Osteoblast (primary cell): ENCODE results near the gene ANTXRL. TPM values are rescaled to one million over a fixed set of nuclear protein-coding genes. Genes with fewer than 3 reads are reported as not detected.
"Not testable (repeated sequence)": the region's sequence is repeated elsewhere in the genome, so short reads cannot be mapped to it uniquely, and the experiment has no call there.

Experiments
- DNase-seq: peaks from one replicate; pipeline ENCODE4 v3.0.0; 2011; ENCODE audit warnings: low spot score, mixed read lengths; ENCODE audit not compliant: insufficient read length; ENCODE audit errors: missing footprints
- H2AFZ ChIP-seq: 2 replicates; pipeline ENCODE4 v1.6.0; 2011; ENCODE audit warnings: mild to moderate bottlenecking, low read length
- H3K27ac ChIP-seq: 2 replicates; pipeline ENCODE4 v1.5.1; 2011; ENCODE audit warnings: mild to moderate bottlenecking, low read depth, low read length, moderate library complexity
- H3K27me3 ChIP-seq: 2 replicates; pipeline ENCODE4 v1.6.0; 2012; ENCODE audit warnings: mild to moderate bottlenecking, control low read depth, inconsistent platforms, low read length, moderate library complexity; ENCODE audit not compliant: insufficient read depth
- H3K36me3 ChIP-seq: 2 replicates; pipeline ENCODE4 v1.5.1; 2011; ENCODE audit warnings: mild to moderate bottlenecking, low read length, control low read depth, moderate library complexity; ENCODE audit not compliant: insufficient read depth
- H3K4me1 ChIP-seq: 2 replicates; pipeline ENCODE4 v1.5.1; 2011; ENCODE audit warnings: mild to moderate bottlenecking, low read length, control low read depth, moderate library complexity; ENCODE audit not compliant: insufficient read depth
- H3K4me2 ChIP-seq: 2 replicates; pipeline ENCODE4 v1.6.0; 2011; ENCODE audit warnings: mild to moderate bottlenecking, low read length; ENCODE audit not compliant: insufficient read depth
- H3K4me3 ChIP-seq: fragments of 200-600 bp; sonication (generic); 3 replicates; pipeline ENCODE4 v1.5.1; 2012; ENCODE audit warnings: mild to moderate bottlenecking, low read length, inconsistent platforms; ENCODE audit not compliant: insufficient read depth
- H3K79me2 ChIP-seq: 2 replicates; pipeline ENCODE4 v1.6.0; 2012; ENCODE audit warnings: mild to moderate bottlenecking, low read length, control low read depth, inconsistent platforms; ENCODE audit not compliant: insufficient read depth
- H3K9me3 ChIP-seq: 2 replicates; pipeline ENCODE4 v1.5.1; 2011; ENCODE audit warnings: low read depth, low read length, control low read depth
- H4K20me1 ChIP-seq: 2 replicates; pipeline ENCODE4 v1.6.0; 2012; ENCODE audit warnings: mild to moderate bottlenecking, low read length, control low read depth; ENCODE audit not compliant: insufficient read depth
- total RNA-seq: library from RNA; depleted of rRNA; stranded (reverse); fragments of >200 nt; gene quantifications from 2 replicates; pipeline ENCODE4 v1.2.3, GENCODE V29; 2012
- TF ChIP-seq, protein P1 (sequence below): IDR thresholded peaks from 2 replicates; pipeline ENCODE4 v1.5.1; 2011; ENCODE audit warnings: mild to moderate bottlenecking, low read depth, low read length, moderate library complexity; ENCODE audit errors: extremely low read depth

Gene ANTXRL
- total RNA-seq, 1 donor = not detected

DNA sequence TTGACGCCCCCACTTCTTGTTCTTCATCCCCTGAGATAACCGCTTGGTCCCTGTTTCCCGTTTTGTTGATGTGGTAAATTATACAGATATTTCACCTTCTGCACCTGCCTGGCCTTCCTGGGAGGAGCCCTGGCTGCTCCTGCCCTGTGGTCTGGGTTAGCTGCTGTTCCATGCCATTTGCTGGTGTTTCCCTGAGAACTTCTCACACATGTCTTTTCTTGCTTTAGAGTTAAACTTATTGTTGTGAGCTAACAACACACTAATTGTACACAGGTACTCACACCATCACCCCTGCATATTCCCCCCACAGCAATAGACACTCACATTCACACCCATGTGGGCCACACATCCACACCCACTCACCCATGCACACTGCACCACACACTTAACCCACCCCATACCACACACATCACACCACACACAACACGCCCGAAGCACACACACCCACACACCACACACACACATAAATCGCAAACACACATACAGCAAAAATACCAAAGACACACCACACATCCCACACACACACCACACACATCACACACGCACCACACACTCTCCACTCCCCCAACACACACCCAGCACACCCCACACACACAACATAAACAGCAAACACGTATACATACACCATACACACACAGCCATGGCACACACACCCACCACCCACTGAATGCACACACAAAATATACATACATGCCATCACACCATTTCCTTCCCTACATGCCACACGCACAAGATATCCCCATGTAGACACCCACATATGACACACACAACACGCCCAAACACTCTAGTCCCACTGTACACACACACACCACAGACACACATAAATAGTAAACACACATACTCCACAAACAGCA is 19.4 kb upstream of the ANTXRL start:
- Histone ChIP-seq H3K4me3 (no peak overlapping the region), H3K27me3 (no peaks in the 10 kb centered on the region), H4K20me1 (no peaks in the 10 kb centered on the region), H3K36me3 (no peaks in the 10 kb centered on the region), H3K9me3 (no peaks in the 10 kb centered on the region), H3K27ac (no peak overlapping the region), H2AFZ (no peak overlapping the region), H3K4me2 (no peak overlapping the region), H3K79me2 (no peaks in the 10 kb centered on the region), H3K4me1 (no peaks in the 10 kb centered on the region)
- TF ChIP-seq, protein P1, sequence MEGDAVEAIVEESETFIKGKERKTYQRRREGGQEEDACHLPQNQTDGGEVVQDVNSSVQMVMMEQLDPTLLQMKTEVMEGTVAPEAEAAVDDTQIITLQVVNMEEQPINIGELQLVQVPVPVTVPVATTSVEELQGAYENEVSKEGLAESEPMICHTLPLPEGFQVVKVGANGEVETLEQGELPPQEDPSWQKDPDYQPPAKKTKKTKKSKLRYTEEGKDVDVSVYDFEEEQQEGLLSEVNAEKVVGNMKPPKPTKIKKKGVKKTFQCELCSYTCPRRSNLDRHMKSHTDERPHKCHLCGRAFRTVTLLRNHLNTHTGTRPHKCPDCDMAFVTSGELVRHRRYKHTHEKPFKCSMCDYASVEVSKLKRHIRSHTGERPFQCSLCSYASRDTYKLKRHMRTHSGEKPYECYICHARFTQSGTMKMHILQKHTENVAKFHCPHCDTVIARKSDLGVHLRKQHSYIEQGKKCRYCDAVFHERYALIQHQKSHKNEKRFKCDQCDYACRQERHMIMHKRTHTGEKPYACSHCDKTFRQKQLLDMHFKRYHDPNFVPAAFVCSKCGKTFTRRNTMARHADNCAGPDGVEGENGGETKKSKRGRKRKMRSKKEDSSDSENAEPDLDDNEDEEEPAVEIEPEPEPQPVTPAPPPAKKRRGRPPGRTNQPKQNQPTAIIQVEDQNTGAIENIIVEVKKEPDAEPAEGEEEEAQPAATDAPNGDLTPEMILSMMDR = no peak
- DNase-seq = no peak

DNA sequence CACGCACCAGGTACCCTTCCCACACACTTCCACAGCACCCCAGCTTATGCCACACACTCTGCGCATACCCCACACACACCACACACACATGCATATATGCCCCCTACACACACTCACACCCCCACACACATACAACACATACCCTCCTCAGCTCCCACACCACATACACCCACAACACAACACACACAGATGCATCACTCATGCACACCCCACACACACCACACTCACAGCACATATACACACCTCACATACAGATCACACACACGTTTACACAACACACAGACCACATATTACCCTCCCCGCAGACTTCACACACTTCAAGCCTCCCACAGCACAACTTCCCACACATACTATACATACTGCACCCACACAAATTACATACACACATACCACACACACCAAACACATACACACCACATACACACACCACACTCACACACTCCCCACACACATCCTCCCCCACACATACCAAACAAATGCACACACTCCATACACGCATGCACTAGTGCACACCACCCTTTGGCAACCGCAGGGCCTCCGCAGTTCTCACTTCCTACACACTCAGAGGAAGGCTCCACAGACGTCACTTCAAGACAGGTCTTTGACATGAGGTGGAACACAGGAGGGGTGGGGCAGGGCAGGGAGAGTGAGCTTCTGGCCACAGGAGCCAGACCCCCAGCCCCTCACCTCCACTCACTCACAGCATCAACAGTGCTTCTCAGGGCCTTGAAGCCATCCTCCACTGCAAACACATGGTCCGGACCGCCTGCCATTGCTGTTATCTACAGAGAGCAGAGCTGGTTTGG is 18.5 kb upstream of the ANTXRL start:
- TF ChIP-seq, protein P1 = no peak
- no peak overlapping the region for H3K27ac ChIP-seq

DNA sequence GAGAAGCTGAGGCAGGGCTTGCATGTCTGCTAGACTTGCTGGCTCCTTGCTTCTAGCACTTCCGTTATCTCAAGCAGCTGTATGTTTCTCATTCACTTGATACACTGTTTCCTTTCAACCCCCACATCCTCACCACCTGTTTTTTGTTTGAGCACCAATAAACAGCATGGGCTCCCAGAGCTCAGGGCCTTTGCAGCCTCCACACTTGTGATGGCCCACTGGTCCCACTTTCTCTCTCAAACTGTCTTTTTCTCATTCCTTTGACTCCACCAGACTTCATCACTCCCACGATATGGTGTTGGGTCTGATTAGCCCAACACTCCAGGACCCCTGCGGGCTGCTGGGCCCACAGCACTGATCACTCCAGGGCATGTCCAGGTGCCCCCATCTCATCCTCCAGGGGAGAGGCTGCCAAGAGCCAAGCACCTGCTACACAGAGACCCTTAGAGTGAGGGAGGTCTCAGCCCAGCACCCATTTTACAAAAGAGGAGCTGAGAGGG is 17.2 kb upstream of the ANTXRL start:
- H3K4me2 ChIP-seq, H3K4me3 ChIP-seq, H4K20me1 ChIP-seq, H3K27me3 ChIP-seq, H2AFZ ChIP-seq, H3K9me3 ChIP-seq, H3K79me2 ChIP-seq, H3K4me1 ChIP-seq, H3K36me3 ChIP-seq, H3K27ac ChIP-seq, DNase-seq: not testable (repeated sequence)

More for the DNA sequence above, 18.5 kb upstream of the ANTXRL start:
- Histone ChIP-seq H4K20me1 (no peaks in the 10 kb centered on the region), H3K4me2 (no peak overlapping the region), H3K4me3 (no peak overlapping the region), H3K9me3 (no peaks in the 10 kb centered on the region), H3K4me1 (no peaks in the 10 kb centered on the region), H2AFZ (no peak overlapping the region), H3K36me3 (no peaks in the 10 kb centered on the region), H3K79me2 (no peaks in the 10 kb centered on the region), H3K27me3 (no peaks in the 10 kb centered on the region)
- no peak for DNase-seq

DNA sequence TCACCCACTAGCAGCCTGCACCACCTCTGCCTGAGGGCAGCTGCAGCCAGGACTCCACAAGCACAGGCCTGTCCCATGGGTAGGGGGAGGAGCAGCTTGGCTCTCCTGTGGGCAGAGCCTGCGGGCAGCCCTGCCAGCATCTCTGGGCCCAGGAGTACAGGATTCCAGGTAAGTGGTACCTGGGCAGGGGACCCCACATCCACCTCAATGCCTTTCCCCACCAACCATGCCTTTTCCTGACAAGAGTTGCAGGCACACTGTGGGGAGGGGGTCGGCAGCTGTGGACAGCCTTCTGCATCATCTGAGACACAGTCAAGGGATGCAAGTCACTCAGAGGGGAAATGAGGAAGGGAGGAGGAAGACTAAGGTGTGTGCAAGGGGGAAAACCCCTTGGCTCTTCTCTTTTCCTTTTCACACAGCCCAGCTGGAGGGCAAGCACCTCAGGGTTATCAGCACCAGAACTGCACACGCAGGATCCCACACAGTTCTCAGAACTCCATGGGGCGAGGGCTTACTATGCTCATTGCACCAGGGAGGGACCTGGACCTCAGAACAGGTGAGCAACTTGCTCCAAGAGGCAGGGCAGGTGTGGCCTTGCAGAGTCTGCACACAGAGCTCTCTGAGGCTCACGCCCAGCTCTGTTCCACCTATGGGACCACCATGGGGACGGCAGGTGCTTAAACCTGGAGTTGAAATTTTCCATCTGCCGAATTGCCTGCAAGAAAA is 16.5 kb upstream of the ANTXRL start:
- Histone ChIP-seq H2AFZ (no peak overlapping the region), H3K79me2 (no peaks in the 10 kb centered on the region), H3K4me3 (no peak overlapping the region), H3K9me3 (no peaks in the 10 kb centered on the region), H3K27me3 (no peaks in the 10 kb centered on the region), H3K4me1 (no peaks in the 10 kb centered on the region), H4K20me1 (no peaks in the 10 kb centered on the region), H3K27ac (no peak overlapping the region), H3K36me3 (no peaks in the 10 kb centered on the region), H3K4me2 (no peak overlapping the region)
- TF ChIP-seq, protein P1 = no peak
- DNase-seq = no peak

DNA sequence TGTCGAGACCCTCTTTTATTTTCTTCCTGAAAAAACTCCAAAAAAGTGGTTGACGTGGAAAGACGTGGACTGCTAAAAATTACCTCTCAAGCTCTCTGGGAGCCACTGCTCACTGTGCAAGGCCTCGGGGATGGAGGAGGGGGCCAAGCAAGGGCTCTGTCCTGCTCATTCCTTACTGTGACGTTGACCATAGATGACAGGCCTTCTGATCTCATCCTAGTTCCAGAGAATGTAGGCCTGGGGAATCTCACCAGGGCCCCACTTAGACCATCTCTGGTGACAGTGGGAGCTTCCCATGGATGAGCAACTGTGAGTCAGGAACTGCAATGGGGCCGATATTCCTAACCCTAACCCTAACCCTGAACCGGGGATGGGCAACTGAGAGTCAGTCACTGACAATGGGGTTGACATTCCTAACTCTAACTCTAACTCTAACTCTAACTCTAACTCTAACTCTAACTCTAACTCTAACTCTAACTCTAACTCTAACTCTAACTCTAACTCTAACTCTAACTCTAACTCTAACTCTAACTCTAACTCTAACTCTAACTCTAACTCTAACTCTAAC is 15.8 kb upstream of the ANTXRL start:
- H3K4me1 ChIP-seq, H3K27me3 ChIP-seq, H3K27ac ChIP-seq, H3K4me2 ChIP-seq, H2AFZ ChIP-seq, H3K4me3 ChIP-seq, DNase-seq, H3K79me2 ChIP-seq, H3K9me3 ChIP-seq, H4K20me1 ChIP-seq, H3K36me3 ChIP-seq: not testable (repeated sequence)
